ENCODE measurements around the gene CUX1.

CUX1 gene

GRCh38 chr7:102169651-102170392 lies 352.4 kb downstream of the CUX1 start:
- no peak for DNase-seq (ENCODE audit: low read depth)
- TF ChIP-seq CTCF (conservative IDR thresholded peaks at IDR 0.05; ENCODE audit: low read length), result no peak

GRCh38 chr7:102170393-102170970 lies 353.1 kb downstream of the CUX1 start:
- DNase-seq (ENCODE audit: low read depth), result no peak
- no peak for TF ChIP-seq CTCF (conservative IDR thresholded peaks at IDR 0.05; ENCODE audit: low read length)
- no peak overlapping the region for H3K4me3 ChIP-seq (ENCODE audit: low read length)

More at GRCh38 chr7:102169651-102170392, 352.4 kb downstream of the CUX1 start:
- H3K4me3 ChIP-seq (ENCODE audit: low read length), result no peak overlapping the region

GRCh38 chr7:102173669-102174068 lies 356.2 kb downstream of the CUX1 start:
- TF ChIP-seq CTCF (conservative IDR thresholded peaks at IDR 0.05; ENCODE audit: low read length), result no peak
- H3K4me3 ChIP-seq (ENCODE audit: low read length), result no peak overlapping the region
- DNase-seq (ENCODE audit: low read depth), result no peak

DNA sequence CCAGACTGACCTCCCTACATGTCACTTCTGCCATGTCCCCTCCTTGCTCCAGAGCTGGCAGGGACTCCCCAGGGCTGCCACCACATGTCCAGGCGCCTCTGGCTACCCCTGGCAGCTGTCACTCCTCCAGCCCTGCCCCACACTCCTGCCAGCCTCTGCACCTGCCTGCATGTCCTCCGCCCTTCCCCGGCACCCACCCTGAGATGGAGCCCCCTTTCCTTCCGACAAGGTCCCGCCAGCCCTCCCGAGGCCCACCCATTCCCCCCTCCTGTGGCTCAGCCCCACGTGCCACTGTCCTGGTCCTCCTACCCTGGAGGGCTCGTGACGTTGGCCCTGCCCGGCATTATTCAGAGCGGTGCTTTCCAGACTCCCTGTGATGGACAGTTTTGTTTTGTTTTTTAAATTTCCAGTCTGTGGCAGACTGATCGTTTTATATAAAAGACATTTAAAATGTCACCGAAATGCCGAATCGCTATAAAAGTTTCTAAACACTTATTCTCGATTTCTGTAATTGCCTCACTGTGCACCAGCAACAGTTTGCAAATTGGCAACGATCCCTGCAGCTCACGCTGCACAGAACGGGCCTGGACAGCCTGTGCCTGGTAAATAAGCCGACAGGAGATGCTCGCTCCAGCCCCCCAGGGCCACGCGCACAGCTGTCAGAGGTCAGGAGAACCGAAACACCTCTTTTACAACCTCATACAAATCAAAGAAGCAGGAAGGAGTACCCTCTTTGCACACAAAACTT lies 358.2 kb downstream of the CUX1 start:
- DNase-seq (ENCODE audit: low read depth), result no peak
- TF ChIP-seq CTCF (conservative IDR thresholded peaks at IDR 0.05; ENCODE audit: low read length), result no peak
- no peak overlapping the region for H3K4me3 ChIP-seq (ENCODE audit: low read length)

DNA sequence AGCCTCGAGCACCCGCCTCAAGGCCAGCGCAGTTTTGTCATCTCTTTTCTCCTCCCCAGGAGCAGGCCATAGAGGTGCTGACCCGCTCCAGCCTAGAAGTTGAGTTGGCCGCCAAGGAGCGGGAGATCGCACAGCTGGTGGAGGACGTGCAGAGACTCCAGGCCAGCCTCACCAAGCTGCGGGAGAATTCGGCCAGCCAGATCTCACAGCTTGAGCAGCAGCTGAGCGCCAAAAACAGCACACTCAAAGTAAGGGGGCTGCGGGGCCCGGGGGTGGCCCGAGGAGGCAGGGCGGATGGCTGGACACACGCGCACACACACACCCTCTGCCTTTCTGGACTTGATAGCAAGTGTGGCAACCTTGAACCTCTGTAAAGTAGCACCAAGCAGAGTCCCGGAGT lies 361.0 kb downstream of the CUX1 start:
- no peak for TF ChIP-seq CTCF (conservative IDR thresholded peaks at IDR 0.05; ENCODE audit: low read length)
- H3K4me3 ChIP-seq (ENCODE audit: low read length), result no peak overlapping the region
- DNase-seq (ENCODE audit: low read depth), result no peak

GRCh38 chr7:102180727-102181126 lies 363.3 kb downstream of the CUX1 start:
- H3K4me3 ChIP-seq (ENCODE audit: low read length), result no peak overlapping the region
- TF ChIP-seq CTCF (conservative IDR thresholded peaks at IDR 0.05; ENCODE audit: low read length), result no peak
- no peak for DNase-seq (ENCODE audit: low read depth)

Measured in AG10803 (cell line).